Measurements from ENCODE around the gene PPIL1.

DNA sequence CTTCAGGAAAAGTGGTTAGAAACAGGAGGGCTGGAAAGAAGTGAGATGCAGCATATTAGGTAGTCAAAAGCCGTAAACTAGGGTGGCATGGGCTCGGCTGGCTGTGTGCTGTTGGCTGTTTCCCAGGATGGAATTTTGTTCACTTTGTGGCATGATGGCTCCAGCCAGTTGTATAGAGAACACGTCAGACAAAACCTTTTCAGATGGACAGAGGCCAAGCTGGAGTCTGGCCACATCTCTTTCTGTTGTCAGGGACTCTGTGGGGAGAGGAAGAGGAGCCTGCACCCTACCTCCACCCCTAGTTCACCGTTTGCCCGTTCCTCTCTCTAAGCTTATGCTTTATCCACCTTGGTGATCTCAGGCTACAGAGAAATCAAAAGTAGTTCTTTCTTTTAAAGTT, 33.2 kb upstream of the PPIL1 start:
- TF ChIP-seq POLR2A (IDR thresholded peaks at IDR 0.05): no peak
- TF ChIP-seq, protein P1, sequence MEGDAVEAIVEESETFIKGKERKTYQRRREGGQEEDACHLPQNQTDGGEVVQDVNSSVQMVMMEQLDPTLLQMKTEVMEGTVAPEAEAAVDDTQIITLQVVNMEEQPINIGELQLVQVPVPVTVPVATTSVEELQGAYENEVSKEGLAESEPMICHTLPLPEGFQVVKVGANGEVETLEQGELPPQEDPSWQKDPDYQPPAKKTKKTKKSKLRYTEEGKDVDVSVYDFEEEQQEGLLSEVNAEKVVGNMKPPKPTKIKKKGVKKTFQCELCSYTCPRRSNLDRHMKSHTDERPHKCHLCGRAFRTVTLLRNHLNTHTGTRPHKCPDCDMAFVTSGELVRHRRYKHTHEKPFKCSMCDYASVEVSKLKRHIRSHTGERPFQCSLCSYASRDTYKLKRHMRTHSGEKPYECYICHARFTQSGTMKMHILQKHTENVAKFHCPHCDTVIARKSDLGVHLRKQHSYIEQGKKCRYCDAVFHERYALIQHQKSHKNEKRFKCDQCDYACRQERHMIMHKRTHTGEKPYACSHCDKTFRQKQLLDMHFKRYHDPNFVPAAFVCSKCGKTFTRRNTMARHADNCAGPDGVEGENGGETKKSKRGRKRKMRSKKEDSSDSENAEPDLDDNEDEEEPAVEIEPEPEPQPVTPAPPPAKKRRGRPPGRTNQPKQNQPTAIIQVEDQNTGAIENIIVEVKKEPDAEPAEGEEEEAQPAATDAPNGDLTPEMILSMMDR (IDR thresholded peaks at IDR 0.05): no peak
- TF ChIP-seq POLR2AphosphoS5 (IDR thresholded peaks at IDR 0.05): peak; percentile 22
